ENCODE data around the gene RUNX2. TPM values are rescaled to one million over a fixed set of nuclear protein-coding genes. Genes with fewer than 3 reads are reported as not detected.

The RUNX2 gene
- total and polyA plus RNA-seq, 3 donors from 2014 or later = 2.9 to 6.0 (median 4.3) TPM

GRCh38 chr6:45423111-45423823 lies 95.1 kb downstream of the RUNX2 start:
- Histone ChIP-seq H3K36me3 (ENCODE audit: low read depth, missing control alignments) (no peaks in the 10 kb centered on the region), H3K9me3 (no peaks in the 10 kb centered on the region), H3K4me3 (peak overlapping the region; percentile 59 to 72), H3K4me1 (peaks cover 12% of the 10 kb centered on the region), H3K27me3 (no peaks in the 10 kb centered on the region), H3K27ac (peak overlapping the region; percentile 68 to 70)
- 0 to 2% methylated on average over 33 to 62 of the region's 62 CpGs for WGBS, 2 donors
- DNase-seq = peak; percentile 18
- intact Hi-C loops (cut with DNase I; ENCODE audit: low total_unique reads) = loop anchor here (10.0 kb wide), 1 partner anchor 292 kb away; no protein-coding TSS in a partner anchor
- no peak for TF ChIP-seq POLR2A (IDR thresholded peaks at IDR 0.05)
- TF ChIP-seq, protein P1, sequence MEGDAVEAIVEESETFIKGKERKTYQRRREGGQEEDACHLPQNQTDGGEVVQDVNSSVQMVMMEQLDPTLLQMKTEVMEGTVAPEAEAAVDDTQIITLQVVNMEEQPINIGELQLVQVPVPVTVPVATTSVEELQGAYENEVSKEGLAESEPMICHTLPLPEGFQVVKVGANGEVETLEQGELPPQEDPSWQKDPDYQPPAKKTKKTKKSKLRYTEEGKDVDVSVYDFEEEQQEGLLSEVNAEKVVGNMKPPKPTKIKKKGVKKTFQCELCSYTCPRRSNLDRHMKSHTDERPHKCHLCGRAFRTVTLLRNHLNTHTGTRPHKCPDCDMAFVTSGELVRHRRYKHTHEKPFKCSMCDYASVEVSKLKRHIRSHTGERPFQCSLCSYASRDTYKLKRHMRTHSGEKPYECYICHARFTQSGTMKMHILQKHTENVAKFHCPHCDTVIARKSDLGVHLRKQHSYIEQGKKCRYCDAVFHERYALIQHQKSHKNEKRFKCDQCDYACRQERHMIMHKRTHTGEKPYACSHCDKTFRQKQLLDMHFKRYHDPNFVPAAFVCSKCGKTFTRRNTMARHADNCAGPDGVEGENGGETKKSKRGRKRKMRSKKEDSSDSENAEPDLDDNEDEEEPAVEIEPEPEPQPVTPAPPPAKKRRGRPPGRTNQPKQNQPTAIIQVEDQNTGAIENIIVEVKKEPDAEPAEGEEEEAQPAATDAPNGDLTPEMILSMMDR (IDR thresholded peaks at IDR 0.05) = no peak

DNA sequence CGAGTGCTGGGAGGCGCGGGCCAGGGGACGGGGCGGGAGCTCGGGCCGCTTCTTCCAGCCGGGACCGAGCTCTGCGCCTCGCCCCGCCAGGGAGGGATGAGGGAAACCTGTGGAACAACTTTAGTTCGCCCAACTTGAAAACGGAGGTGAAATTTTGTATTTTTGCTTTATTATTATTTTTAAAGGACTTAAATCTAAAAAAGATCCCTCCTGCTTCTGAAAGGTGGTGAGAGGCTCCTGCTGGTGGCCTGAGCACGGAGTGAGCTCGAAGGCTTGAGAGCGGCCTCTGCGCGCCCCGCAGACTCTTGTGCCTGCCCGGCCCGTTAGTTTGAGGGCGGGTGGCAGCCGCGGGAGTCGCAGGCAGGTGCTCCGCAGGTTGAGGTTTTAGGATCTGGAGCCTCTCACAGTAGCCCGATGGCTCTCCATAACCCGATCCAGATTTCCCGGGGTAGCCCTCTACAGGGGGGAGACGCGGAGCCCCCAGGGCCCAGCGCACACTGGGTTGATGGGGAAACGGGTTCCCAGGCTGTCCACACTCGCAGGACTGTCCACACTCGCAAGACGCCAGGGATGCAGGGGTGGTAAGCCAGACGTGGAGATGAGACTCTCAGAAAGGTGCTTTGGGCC lies 95.8 kb downstream of the RUNX2 start:
- intact Hi-C loops (cut with DNase I; ENCODE audit: low total_unique reads) = loop anchor here (10.0 kb wide), 1 partner anchor 291 kb away; no protein-coding TSS in a partner anchor
- H3K4me3 ChIP-seq = peak overlapping the region; percentile 59 to 72
- WGBS, 2 donors = 22 to 34% methylated on average over 24 to 38 of the region's 38 CpGs
- no peaks in the 10 kb centered on the region for H3K36me3 ChIP-seq (ENCODE audit: low read depth, missing control alignments)
- H3K27me3 ChIP-seq = no peaks in the 10 kb centered on the region
- TF ChIP-seq POLR2A (IDR thresholded peaks at IDR 0.05) = no peak
- TF ChIP-seq, protein P1 (IDR thresholded peaks at IDR 0.05) = no peak
- no peaks in the 10 kb centered on the region for H3K9me3 ChIP-seq
- peak overlapping the region; percentile 68 to 70 for H3K27ac ChIP-seq
- peaks cover 12% of the 10 kb centered on the region for H3K4me1 ChIP-seq
- peak; percentile 18 for DNase-seq

- H3K9me3 ChIP-seq = no peaks in the 10 kb centered on the region
- H3K27me3 ChIP-seq = no peaks in the 10 kb centered on the region
- DNase-seq = no peak
- H3K4me3 ChIP-seq = peak overlapping the region; percentile 59 to 72
- WGBS, 2 donors = 35 to 41% methylated on average over 6 of the region's 6 CpGs
- peaks cover 11% of the 10 kb centered on the region for H3K4me1 ChIP-seq
- H3K27ac ChIP-seq = no peak overlapping the region
- H3K36me3 ChIP-seq (ENCODE audit: low read depth, missing control alignments) = no peaks in the 10 kb centered on the region
- TF ChIP-seq, protein P1 (IDR thresholded peaks at IDR 0.05) = no peak
- TF ChIP-seq POLR2A (IDR thresholded peaks at IDR 0.05) = no peak
- intact Hi-C loops (cut with DNase I; ENCODE audit: low total_unique reads) = loop anchor here (10.0 kb wide), 1 partner anchor 290 kb away; no protein-coding TSS in a partner anchor
Measured at GRCh38 chr6:45424451-45424861, 96.3 kb downstream of the RUNX2 start.

- Histone ChIP-seq H3K36me3 (ENCODE audit: low read depth, missing control alignments) (no peaks in the 10 kb centered on the region), H3K27ac (no peak overlapping the region), H3K4me1 (peaks cover 10% of the 10 kb centered on the region), H3K9me3 (no peaks in the 10 kb centered on the region), H3K27me3 (no peaks in the 10 kb centered on the region), H3K4me3 (no peak overlapping the region)
- intact Hi-C loops (cut with DNase I; ENCODE audit: low total_unique reads) = loop anchor here (10.0 kb wide), 1 partner anchor 289 kb away; no protein-coding TSS in a partner anchor
- no peak for DNase-seq
- TF ChIP-seq, protein P1 (IDR thresholded peaks at IDR 0.05) = no peak
- TF ChIP-seq POLR2A (IDR thresholded peaks at IDR 0.05) = no peak
- WGBS, 2 donors = 91 to 93% methylated on average over 4 of the region's 4 CpGs
Measured at GRCh38 chr6:45426251-45426650, 98.1 kb downstream of the RUNX2 start.

Data from testis (tissue), 3 donors.